HG03159 (cell line): ENCODE data around the gene THRAP3.
"Not testable (repeated sequence)": the region's sequence is repeated elsewhere in the genome, so short reads cannot be mapped to it uniquely, and the experiment has no call there.

ENCODE experiments used
- ATAC-seq: cut with Tn5 transposase; IDR thresholded peaks from one replicate; pipeline ENCODE4 v1.9.1; 2021; ENCODE audit warnings: mild to moderate bottlenecking, moderate library complexity; ENCODE audit not compliant: unreplicated experiment

THRAP3 gene

DNA sequence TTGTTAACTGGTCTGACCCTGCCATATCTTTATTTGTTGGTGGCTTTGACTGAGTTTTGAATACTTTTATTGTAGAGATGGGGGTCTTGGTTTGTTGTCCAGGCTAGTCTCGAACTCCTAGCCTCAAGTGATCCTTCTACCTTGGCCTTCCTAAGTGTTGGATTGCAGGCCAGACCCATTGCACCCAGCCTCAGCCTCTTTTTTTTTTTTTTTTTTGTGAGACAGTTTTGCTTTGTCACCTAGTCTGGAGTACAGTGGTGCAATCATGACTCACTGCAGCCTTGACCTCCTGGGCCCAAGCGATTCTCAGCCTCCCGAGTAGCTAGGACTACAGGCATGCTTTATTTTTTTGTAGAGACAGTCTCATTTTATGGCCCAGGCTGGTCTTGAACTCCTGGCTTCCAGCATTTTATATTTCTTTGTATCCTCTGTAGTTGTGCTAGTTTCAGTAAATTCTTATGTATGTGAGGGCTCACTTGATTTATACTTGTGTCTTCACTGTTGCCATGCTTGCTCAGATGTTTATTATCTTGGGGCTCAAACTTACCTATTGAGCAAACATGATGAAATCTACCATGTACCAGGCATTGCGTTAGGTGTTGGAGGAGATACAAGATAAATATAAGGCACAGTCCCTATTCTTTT lies 24.1 kb downstream of the THRAP3 start:
- no peak for ATAC-seq

GRCh38 chr1:36251794-36252481 lies 27.7 kb downstream of the THRAP3 start:
- ATAC-seq, result no peak

DNA sequence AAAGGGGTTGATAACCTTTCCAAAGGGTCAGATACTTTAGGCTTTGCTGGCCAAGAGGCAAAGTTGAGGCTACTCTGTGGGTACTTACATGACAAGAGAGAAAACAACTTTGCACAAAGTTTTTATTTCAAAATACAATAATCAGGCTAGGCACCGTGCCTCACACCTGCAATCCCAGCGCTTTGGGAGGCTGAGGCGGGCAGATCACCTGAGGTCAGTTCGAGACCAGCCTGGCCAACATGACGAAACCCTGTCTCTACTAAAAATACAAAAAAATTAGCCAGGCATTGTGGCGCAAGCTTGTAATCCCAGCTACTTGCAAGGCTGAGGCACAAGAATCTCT lies 28.2 kb downstream of the THRAP3 start:
- ATAC-seq, result not testable (repeated sequence)

GRCh38 chr1:36253161-36253862 lies 29.1 kb downstream of the THRAP3 start:
- no peak for ATAC-seq

DNA sequence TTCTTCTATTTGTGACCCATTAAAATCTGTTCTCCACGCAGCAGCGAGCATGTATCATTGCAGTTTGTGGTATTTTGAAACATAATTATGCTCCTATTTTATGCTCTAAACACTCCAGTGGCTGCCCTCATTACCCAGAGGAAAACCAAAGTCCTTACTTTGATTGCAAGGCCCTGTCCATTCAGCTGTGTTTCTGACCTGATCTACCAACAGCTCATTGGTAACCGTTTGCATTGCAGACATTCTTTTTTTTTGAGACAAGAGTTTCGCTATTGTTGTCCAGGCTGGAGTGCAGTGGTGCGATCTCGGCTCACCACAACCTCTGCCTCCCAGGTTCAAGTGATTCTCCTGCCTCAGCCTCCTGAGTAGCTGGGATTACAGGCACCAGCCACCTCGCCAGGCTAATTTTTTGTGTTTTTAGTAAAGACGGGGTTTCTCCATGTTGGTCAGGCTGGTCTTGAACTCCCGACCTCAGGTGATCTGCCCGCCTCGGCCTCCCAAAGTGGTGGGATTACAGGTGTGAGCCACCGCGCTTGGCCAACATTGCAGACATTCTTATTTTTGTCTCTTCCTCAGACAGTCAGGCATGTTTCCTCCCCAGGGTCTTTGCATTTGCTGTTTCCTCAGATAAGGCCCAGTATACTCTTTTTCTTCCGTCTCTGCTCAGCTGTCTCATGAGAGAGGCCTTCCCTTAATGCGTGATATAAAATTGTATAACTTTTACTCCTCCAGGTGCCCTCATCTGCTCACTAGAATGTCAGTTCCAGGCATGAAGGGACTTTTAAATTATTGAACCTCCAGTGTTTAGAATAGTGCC lies 32.5 kb downstream of the THRAP3 start:
- no peak for ATAC-seq

- no peak for ATAC-seq
These were observed 33.1 kb downstream of the THRAP3 start for GRCh38 chr1:36257375-36257767.

GRCh38 chr1:36258960-36259344 lies 34.7 kb downstream of the THRAP3 start:
- no peak for ATAC-seq

GRCh38 chr1:36268981-36269380 lies 44.7 kb downstream of the THRAP3 start:
- no peak for ATAC-seq

- no peak for ATAC-seq
These were observed 45.2 kb downstream of the THRAP3 start for GRCh38 chr1:36269408-36269838.

DNA sequence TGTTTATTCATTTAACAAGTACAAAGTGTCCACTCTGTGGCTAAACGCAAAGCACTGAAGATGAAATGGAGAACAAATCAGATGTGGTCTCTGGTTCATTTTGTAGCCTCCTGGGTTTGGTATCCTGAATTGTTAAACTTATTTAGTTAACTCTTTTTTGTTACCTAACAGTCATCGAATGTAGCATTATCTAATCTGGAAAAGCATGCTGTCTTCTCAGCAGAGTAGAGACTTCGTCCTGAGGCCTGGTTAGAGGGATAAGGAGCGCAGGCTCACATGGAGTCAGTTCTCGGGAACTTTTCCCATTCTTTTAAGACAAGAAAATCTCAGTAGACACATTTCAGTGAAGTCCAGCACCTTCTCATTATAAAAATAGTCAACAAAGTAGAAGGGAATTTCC lies 48.8 kb downstream of the THRAP3 start:
- no peak for ATAC-seq

GRCh38 chr1:36274201-36274600 lies 50.0 kb downstream of the THRAP3 start:
- ATAC-seq, result no peak

DNA sequence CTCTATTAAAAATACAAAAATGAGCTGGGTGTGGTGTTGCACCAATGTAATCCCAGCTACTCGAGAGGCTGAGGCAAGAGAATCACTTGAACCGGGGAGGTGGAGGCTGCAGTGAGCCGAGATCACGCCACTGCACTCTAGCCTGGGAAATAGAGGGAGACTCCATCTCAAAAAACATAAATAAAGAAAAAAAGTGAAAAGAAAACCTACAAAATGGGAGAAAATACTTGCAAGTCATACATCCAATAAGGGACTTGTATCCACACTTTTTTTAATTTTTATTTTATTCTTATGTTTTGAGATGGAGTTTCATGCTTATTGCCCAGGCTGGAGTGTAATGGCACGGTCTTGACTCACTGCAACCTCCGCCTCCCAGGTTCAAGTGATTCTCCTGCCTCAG lies 52.4 kb downstream of the THRAP3 start:
- no peak for ATAC-seq

- no peak for ATAC-seq
These were observed 55.0 kb downstream of the THRAP3 start for GRCh38 chr1:36279110-36279788.

GRCh38 chr1:36279789-36280296 lies 55.6 kb downstream of the THRAP3 start:
- no peak for ATAC-seq

- ATAC-seq, result no peak
These were observed 59.8 kb downstream of the THRAP3 start for GRCh38 chr1:36284061-36284460.

DNA sequence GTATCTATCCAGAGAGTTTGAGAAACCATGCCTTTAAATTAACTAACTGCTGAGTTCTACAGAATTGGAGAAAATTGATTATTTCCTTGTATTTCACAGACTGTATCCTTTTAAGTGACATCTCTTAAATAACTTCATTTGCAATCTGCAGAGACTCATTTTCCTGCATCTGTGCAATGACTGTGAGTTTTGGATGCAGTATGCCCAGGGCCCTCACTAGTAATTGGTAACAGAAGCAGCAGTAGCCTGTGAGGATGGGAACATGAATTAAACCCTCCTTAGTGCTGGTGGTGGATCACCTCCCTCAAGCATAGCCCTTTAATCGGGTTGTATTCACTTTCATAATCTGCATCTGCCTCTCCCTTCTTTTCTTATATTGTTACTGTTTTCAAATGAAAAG lies 60.3 kb downstream of the THRAP3 start:
- ATAC-seq, result no peak

- no peak for ATAC-seq
These were observed 61.3 kb downstream of the THRAP3 start for GRCh38 chr1:36285443-36286101.

DNA sequence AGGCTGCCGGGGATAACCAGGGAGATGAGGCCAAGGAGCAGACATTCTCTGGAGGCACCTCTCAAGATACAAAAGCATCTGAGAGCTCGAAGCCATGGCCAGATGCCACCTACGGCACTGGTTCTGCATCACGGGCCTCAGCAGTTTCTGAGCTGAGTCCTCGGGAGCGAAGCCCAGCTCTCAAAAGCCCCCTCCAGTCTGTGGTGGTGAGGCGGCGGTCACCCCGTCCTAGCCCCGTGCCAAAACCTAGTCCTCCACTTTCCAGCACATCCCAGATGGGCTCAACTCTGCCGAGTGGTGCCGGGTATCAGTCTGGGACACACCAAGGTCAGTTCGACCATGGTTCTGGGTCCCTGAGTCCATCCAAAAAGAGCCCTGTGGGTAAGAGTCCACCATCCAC lies 62.6 kb downstream of the THRAP3 start:
- ATAC-seq, result no peak

DNA sequence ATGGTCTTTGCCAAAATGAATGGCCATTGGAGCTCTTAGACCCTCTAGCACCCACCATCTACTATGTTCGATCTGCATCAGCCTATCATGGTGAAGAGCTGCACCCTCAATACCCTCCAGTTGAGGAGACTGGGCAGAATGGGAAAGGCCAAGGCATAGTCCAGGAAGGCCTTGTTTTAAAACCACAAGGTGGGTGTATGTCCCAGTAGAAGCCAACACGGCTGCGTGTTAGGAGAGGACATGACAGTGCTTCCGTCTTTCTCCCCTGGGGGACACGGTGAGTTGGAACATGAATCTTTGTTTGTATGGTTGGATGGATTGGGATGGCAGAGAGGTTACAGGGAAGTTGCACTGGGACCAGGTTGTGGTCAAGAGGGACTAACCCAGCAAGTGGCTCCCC lies 63.4 kb downstream of the THRAP3 start:
- ATAC-seq, result no peak

DNA sequence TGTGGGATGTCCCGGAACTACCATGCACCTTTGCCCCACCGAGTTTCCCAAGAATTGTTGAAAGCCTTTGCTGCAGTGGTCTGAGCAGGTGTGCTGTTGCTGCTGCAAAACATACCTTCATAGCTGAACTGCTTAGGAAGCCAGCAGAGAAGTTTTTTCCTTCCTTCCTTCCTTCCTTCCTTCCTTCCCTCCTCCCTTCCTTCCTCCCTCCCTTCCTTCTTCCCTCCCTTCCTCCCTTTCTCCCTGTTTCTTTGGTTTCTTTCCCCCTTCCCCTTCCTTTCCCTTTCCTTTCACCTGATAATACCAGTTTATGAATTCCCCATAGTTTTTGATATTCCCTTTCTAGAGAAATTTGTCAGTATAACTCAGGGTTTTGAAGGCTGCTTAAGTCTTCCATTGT lies 71.1 kb downstream of the THRAP3 start:
- no peak for ATAC-seq
